H9 (cell line): Measurements from ENCODE around the gene MAP7. TPM values are rescaled to one million over a fixed set of nuclear protein-coding genes. Genes with fewer than 3 reads are reported as not detected.

Experiments
- DNase-seq: peaks from one replicate; pipeline ENCODE4 v3.0.0-alpha.2; 2017
- H2AFZ ChIP-seq: one replicate; pipeline ENCODE4 v1.6.1; 2013; ENCODE audit warnings: mild to moderate bottlenecking, low read length, control low read depth, moderate library complexity
- H2AK5ac ChIP-seq: 2 replicates; pipeline ENCODE4 v1.6.1; 2013; ENCODE audit warnings: low read length, control low read depth, mixed read lengths; ENCODE audit not compliant: insufficient read length
- H2BK120ac ChIP-seq: one replicate; pipeline ENCODE4 v1.6.1; 2013; ENCODE audit warnings: low read depth, mild to moderate bottlenecking, low read length, control low read depth, inconsistent platforms; ENCODE audit not compliant: poor library complexity, severe bottlenecking
- H2BK12ac ChIP-seq: 2 replicates; pipeline ENCODE4 v1.6.1; 2013; ENCODE audit warnings: low read length, control low read depth, mixed read lengths, low read depth; ENCODE audit not compliant: insufficient read length
- H2BK15ac ChIP-seq: 2 replicates; pipeline ENCODE4 v1.6.1; 2013; ENCODE audit warnings: low read depth, low read length, control low read depth
- H2BK20ac ChIP-seq: one replicate; pipeline ENCODE4 v1.6.1; 2013; ENCODE audit warnings: low read depth, mild to moderate bottlenecking, low read length, control low read depth, inconsistent platforms; ENCODE audit not compliant: poor library complexity, severe bottlenecking
- H2BK5ac ChIP-seq: 2 replicates; pipeline ENCODE4 v1.6.1; 2013; ENCODE audit warnings: low read length, control low read depth, mixed read lengths; ENCODE audit not compliant: insufficient read length
- H3K14ac ChIP-seq: 2 replicates; pipeline ENCODE4 v1.6.1; 2013; ENCODE audit warnings: low read length, control low read depth; ENCODE audit not compliant: insufficient read depth
- H3K18ac ChIP-seq: 2 replicates; pipeline ENCODE4 v1.6.1; 2013; ENCODE audit warnings: low read depth, mild to moderate bottlenecking, mixed read lengths, low read length, control low read depth; ENCODE audit not compliant: insufficient read length
- H3K23ac ChIP-seq: 2 replicates; pipeline ENCODE4 v1.6.1; 2013; ENCODE audit warnings: low read length, control low read depth, mixed read lengths, low read depth; ENCODE audit not compliant: insufficient read length
- H3K23me2 ChIP-seq: 2 replicates; pipeline ENCODE4 v1.6.1; 2013; ENCODE audit warnings: low read depth, mild to moderate bottlenecking, mixed read lengths, low read length, control low read depth; ENCODE audit not compliant: insufficient read length, poor library complexity, severe bottlenecking
- H3K27ac ChIP-seq: 2 replicates; pipeline ENCODE4 v1.5.1; 2013; ENCODE audit warnings: low read length, control low read depth, mixed read lengths, low read depth; ENCODE audit not compliant: insufficient read length
- H3K27me3 ChIP-seq: 2 replicates; pipeline ENCODE4 v1.6.1; 2013; ENCODE audit warnings: low read length, control low read depth, inconsistent platforms; ENCODE audit not compliant: insufficient read depth
- H3K4ac ChIP-seq: 2 replicates; pipeline ENCODE4 v1.6.1; 2013; ENCODE audit warnings: low read depth, mild to moderate bottlenecking, control low read depth, inconsistent platforms, low read length, moderate library complexity
- H3K4me1 ChIP-seq: 2 replicates; pipeline ENCODE4 v1.6.1; 2013; ENCODE audit warnings: low read length, control low read depth, inconsistent platforms; ENCODE audit not compliant: insufficient read depth
- H3K4me2 ChIP-seq: 2 replicates; pipeline ENCODE4 v1.6.1; 2013; ENCODE audit warnings: low read length, control low read depth, mixed read lengths; ENCODE audit not compliant: insufficient read length, insufficient read depth
- H3K56ac ChIP-seq: 2 replicates; pipeline ENCODE4 v1.6.1; 2013; ENCODE audit warnings: low read depth, mild to moderate bottlenecking, mixed read lengths, low read length, control low read depth; ENCODE audit not compliant: insufficient read length
- H3K79me1 ChIP-seq: 2 replicates; pipeline ENCODE4 v1.6.1; 2013; ENCODE audit warnings: low read depth, mild to moderate bottlenecking, moderate library complexity, low read length, control low read depth, inconsistent platforms; ENCODE audit not compliant: insufficient read depth, poor library complexity, severe bottlenecking
- H3K79me2 ChIP-seq: 2 replicates; pipeline ENCODE4 v1.6.1; 2013; ENCODE audit warnings: low read length, control low read depth, inconsistent platforms; ENCODE audit not compliant: insufficient read depth
- H3K9ac ChIP-seq: 2 replicates; pipeline ENCODE4 v1.6.1; 2013; ENCODE audit warnings: low read length, control low read depth, mixed read lengths; ENCODE audit not compliant: insufficient read length; ENCODE audit errors: extremely low read depth
- H3K9me3 ChIP-seq: one replicate; pipeline ENCODE4 v1.6.1; 2013; ENCODE audit warnings: low read depth, low read length, inconsistent platforms; ENCODE audit not compliant: control insufficient read depth
- H3T11ph ChIP-seq: one replicate; pipeline ENCODE4 v1.6.1; 2013; ENCODE audit warnings: mild to moderate bottlenecking, low read length, control low read depth, inconsistent platforms
- H4K20me1 ChIP-seq: one replicate; pipeline ENCODE4 v1.6.1; 2013; ENCODE audit not compliant: control insufficient read depth, insufficient read length, insufficient read depth
- H4K5ac ChIP-seq: 2 replicates; pipeline ENCODE4 v1.6.1; 2013; ENCODE audit warnings: low read depth, mild to moderate bottlenecking, mixed read lengths, low read length, control low read depth; ENCODE audit not compliant: insufficient read length
- H4K8ac ChIP-seq: replicated peaks from 2 replicates; pipeline ENCODE4 v1.6.1; 2013; ENCODE audit warnings: low read length, control low read depth, mixed read lengths, low read depth; ENCODE audit not compliant: insufficient read length
- H4K91ac ChIP-seq: 2 replicates; pipeline ENCODE4 v1.6.1; 2013; ENCODE audit warnings: low read depth, mild to moderate bottlenecking, moderate library complexity, mixed read lengths, low read length, control low read depth; ENCODE audit not compliant: insufficient read length
- H3K27ac Mint-ChIP-seq, 3 experiments: 2 replicates in 2 of 3; 3 replicates in 1 of 3; pipeline ENCODE4 v1.8.0; 2020 to 2021; ENCODE audit warnings: mixed read lengths in 3 of 3, mild to moderate bottlenecking in 1 of 3, moderate library complexity in 1 of 3
- H3K27me3 Mint-ChIP-seq: 2 replicates; pipeline ENCODE4 v1.8.0; 2021; ENCODE audit warnings: low read depth, mild to moderate bottlenecking, moderate library complexity, mixed read lengths
- H3K36me3 Mint-ChIP-seq, 3 experiments: 2 replicates in 2 of 3; 3 replicates in 1 of 3; pipeline ENCODE4 v1.8.0; 2020 to 2021; ENCODE audit warnings: low read depth in 3 of 3, mixed read lengths in 3 of 3; ENCODE audit not compliant: insufficient read depth in 1 of 3
- H3K4me1 Mint-ChIP-seq, 2 experiments: 2 replicates each; pipeline ENCODE4 v1.8.0; 2020; ENCODE audit warnings: mixed read lengths in 2 of 2
- H3K4me3 Mint-ChIP-seq, 2 experiments: 2 replicates in 1 of 2; 3 replicates in 1 of 2; pipeline ENCODE4 v1.8.0; 2020 to 2021; ENCODE audit warnings: mild to moderate bottlenecking in 2 of 2, mixed read lengths in 2 of 2, moderate library complexity in 1 of 2
- H3K9me3 Mint-ChIP-seq, 2 experiments: 2 replicates in 1 of 2; 3 replicates in 1 of 2; pipeline ENCODE4 v1.8.0; 2020; ENCODE audit warnings: mild to moderate bottlenecking in 2 of 2, mixed read lengths in 2 of 2, moderate library complexity in 1 of 2
- WGBS: extraction: QIAGEN DNeasy Blood & Tissue Kit; methylation state at CpG from one replicate; pipeline ENCODE4 v1.1.7; 2013; ENCODE audit warnings: missing lambda C conversion rate, low lambda C conversion rate, mixed read lengths; ENCODE audit not compliant: insufficient read length; ENCODE audit errors: extremely low coverage; 5-methylcytosine and 5-hydroxymethylcytosine counted together
- total RNA-seq: library from RNA; stranded (reverse); gene quantifications from 2 replicates; pipeline ENCODE4 v1.2.1, GENCODE V29; 2021
- TF ChIP-seq, protein P1 (sequence below): fragments of 200-600 bp; sonication (generic); conservative IDR thresholded peaks from 3 replicates; pipeline ENCODE4 v1.8.0; 2021; ENCODE audit warnings: antibody characterized with exemption, mild to moderate bottlenecking

Gene MAP7
- total RNA-seq, 1 experiment from 2014 or later: 51.1 TPM

DNA sequence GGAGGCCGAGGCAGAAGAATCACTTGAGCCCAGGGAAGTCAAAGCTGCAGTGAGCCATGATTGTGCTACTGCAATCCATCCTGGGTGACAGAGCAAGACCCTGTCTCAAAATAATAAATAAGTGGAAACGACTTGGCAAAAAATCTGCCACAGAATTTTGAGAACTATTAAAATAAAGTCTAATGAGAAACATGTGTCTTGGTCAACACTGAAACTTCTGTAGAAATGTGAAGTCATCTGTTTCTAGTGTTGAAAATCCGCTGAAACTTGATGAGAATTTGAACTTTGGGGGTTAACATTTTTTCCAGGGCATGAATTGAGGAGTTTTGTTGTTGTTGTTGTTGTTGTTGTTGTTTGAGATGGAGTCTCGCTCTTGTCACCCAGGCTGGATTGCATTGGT, 231.5 kb downstream of the MAP7 start:
- Mint-ChIP-seq H3K27me3 (no peaks in the 10 kb centered on the region), H3K4me1 (peaks cover 1 to 3% of the 10 kb centered on the region in 2 experiments; a peak in 3 of 4 replicates), H3K9me3 (no peaks in the 10 kb centered on the region), H3K4me3 (no peak overlapping the region), H3K36me3 (no peaks in the 10 kb centered on the region), H3K27ac (no peak overlapping the region)
- no peak overlapping the region for H2AFZ ChIP-seq
- H4K8ac ChIP-seq: no peak overlapping the region
- H3K9me3 ChIP-seq: no peaks in the 10 kb centered on the region
- H2AK5ac ChIP-seq: no peak overlapping the region
- H3K79me2 ChIP-seq: no peaks in the 10 kb centered on the region
- WGBS: no CpG with 5 or more reads among the region's 4 CpGs
- H2BK15ac ChIP-seq: no peak overlapping the region
- H3K14ac ChIP-seq: no peak overlapping the region
- no peak overlapping the region for H2BK12ac ChIP-seq
- H3K23me2 ChIP-seq: no peaks in the 10 kb centered on the region
- H2BK120ac ChIP-seq: no peak overlapping the region
- H3K4me2 ChIP-seq: no peak overlapping the region
- H3K56ac ChIP-seq: no peak overlapping the region
- no peaks in the 10 kb centered on the region for H4K20me1 ChIP-seq
- H4K5ac ChIP-seq: no peak overlapping the region
- no peak for DNase-seq
- H3T11ph ChIP-seq: no peak overlapping the region
- H2BK5ac ChIP-seq: no peak overlapping the region
- H3K27me3 ChIP-seq: no peaks in the 10 kb centered on the region
- no peak overlapping the region for H3K9ac ChIP-seq
- TF ChIP-seq, protein P1, sequence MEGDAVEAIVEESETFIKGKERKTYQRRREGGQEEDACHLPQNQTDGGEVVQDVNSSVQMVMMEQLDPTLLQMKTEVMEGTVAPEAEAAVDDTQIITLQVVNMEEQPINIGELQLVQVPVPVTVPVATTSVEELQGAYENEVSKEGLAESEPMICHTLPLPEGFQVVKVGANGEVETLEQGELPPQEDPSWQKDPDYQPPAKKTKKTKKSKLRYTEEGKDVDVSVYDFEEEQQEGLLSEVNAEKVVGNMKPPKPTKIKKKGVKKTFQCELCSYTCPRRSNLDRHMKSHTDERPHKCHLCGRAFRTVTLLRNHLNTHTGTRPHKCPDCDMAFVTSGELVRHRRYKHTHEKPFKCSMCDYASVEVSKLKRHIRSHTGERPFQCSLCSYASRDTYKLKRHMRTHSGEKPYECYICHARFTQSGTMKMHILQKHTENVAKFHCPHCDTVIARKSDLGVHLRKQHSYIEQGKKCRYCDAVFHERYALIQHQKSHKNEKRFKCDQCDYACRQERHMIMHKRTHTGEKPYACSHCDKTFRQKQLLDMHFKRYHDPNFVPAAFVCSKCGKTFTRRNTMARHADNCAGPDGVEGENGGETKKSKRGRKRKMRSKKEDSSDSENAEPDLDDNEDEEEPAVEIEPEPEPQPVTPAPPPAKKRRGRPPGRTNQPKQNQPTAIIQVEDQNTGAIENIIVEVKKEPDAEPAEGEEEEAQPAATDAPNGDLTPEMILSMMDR: no peak
- no peak overlapping the region for H3K23ac ChIP-seq
- no peak overlapping the region for H4K91ac ChIP-seq
- no peak overlapping the region for H3K27ac ChIP-seq
- no peak overlapping the region for H3K4ac ChIP-seq
- H3K18ac ChIP-seq: no peak overlapping the region
- no peaks in the 10 kb centered on the region for H3K4me1 ChIP-seq
- no peak overlapping the region for H2BK20ac ChIP-seq
- no peaks in the 10 kb centered on the region for H3K79me1 ChIP-seq
